Measurements from ENCODE around the gene TRPM1.

The TRPM1 gene

GRCh38 chr15:31049111-31049510 lies 52.4 kb downstream of the TRPM1 start:
- DNase-seq: no peak

- no peak for DNase-seq
These were observed 54.1 kb downstream of the TRPM1 start for GRCh38 chr15:31047437-31047836.

DNA sequence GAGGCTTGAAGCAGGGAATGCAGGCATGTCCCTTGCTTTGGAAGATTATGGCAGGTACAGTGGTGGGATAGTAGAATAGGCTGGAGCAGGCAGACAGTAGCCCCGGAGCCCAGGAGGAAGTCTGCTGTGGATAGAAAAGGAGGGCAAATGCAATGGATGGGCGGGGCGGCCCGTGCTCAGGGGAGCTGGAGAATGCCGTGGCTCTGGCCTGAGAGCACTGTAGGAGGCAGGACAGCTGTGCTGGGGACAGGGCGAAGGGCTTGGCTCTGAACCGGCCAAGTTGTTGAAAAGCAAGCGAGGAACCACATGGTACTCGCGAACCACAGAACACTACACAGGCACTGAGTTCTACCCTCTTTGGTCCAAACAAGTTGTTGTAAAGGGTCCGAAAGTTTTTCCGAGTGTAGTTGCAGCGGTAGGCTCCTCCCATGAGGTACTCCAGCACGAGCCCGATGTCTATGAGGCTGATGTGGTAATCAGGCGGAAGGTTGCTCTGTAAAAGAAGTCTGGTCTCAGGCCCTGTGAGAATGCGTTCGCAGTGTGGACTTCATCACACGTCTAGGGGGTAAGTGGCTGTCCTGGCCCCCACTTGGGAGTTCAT lies 54.7 kb downstream of the TRPM1 start:
- no peak for DNase-seq

- DNase-seq: no peak
These were observed 55.9 kb downstream of the TRPM1 start for GRCh38 chr15:31045606-31046005.

DNA sequence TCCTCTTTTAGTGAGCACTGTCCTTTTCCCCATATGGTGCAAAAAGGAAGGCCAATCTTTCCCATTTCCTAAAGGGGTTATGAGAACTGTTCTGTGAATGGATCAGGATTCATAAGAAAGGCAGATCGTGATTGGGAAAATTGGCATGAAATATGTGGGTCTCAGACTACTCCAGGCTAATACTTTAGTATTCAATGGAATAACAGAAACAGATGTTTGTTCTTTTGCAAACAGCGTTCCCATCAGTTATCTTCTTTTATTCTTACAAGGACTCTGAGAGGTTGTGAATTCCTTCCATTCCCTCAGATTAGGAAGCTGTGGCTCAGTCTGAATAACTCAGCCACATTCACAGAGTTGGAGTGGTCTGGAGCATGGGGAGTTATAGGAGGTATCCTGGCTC lies 58.8 kb downstream of the TRPM1 start:
- no peak for DNase-seq

DNA sequence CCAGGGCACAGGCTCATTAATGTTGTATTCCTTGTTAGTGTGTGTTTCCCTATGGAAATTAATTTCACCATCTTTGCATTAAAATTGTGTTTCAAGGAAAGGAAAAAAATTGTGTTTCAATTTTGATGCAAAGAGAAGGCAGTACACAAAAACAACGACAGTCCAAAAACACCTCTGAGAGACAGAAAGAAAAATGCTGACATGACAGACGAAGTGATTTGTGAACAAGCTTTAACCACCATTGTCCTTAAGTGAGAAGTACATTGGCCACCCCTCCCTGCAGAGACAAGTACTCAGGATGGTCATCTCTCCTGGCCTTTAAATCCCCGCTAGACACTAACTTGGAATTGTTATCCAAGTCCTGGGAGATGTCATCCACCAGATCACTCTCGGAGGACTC lies 59.9 kb downstream of the TRPM1 start:
- no peak for DNase-seq

DNA sequence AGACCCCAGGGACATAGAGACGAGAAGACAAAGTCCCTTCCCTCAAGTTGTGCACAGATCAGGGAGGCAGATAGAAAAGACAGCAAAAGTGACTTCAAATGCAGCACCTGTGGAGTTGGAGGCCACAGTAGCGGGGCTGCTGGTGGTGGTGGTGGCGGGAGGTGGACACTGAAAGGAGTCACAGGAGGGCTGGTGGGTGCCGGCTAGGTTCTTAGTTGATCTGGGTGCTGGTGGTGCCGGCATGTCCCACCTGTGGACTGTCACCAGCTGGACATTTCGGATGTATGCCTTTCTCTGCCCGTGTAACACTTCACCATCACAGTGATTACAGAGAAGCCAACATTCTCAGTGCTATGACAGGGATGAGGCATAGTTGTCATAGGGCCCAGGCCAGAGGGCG lies 60.9 kb downstream of the TRPM1 start:
- no peak for DNase-seq

- DNase-seq: no peak
These were observed 61.6 kb downstream of the TRPM1 start for GRCh38 chr15:31039961-31040360.

- DNase-seq: no peak
These were observed 63.6 kb downstream of the TRPM1 start for GRCh38 chr15:31037731-31038477.

DNA sequence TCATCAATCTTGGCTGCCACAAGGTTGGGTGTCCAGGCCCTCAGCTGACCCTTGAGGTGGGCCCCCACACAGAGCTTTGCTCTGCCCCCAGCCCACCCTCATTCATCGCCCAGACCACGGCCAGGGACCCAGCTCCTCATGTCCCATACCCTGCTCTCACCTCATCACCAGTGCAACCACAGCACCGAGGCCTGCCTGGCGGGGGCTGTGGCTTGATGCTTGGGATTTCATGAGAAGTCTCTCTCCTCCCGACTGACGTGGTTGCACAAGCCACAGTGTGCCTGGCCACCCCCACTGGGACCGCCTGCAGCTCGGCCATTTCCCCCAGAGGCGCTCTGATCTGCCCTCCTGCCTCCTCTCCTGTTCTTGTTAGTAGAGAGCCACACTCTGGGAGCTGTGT lies 64.7 kb downstream of the TRPM1 start:
- no peak for DNase-seq

GRCh38 chr15:31035610-31036009 lies 65.9 kb downstream of the TRPM1 start:
- DNase-seq: no peak

GRCh38 chr15:31034152-31034551 lies 67.4 kb downstream of the TRPM1 start:
- peak in 2 of 3 experiments; percentile 33 to 63 for DNase-seq

DNA sequence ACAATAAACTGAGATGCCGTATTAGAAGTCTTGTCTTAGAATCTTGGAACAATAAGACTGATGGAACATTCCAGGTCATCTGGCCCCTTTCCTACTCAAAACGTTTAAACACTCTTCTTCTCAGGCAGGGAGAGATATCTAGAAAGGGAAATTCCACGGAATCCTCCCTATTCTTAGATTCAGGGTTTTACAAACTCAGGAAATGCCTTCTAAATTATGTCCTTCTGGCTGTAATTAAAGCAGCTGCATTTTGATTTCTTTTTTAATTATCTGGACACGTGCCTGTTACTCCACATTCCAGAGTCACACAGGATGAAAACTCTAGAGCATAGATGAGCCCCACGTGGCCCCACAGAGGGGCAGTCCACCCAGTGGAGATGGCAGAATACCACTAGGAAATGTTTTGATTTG lies 68.6 kb downstream of the TRPM1 start:
- no peak for DNase-seq

DNA sequence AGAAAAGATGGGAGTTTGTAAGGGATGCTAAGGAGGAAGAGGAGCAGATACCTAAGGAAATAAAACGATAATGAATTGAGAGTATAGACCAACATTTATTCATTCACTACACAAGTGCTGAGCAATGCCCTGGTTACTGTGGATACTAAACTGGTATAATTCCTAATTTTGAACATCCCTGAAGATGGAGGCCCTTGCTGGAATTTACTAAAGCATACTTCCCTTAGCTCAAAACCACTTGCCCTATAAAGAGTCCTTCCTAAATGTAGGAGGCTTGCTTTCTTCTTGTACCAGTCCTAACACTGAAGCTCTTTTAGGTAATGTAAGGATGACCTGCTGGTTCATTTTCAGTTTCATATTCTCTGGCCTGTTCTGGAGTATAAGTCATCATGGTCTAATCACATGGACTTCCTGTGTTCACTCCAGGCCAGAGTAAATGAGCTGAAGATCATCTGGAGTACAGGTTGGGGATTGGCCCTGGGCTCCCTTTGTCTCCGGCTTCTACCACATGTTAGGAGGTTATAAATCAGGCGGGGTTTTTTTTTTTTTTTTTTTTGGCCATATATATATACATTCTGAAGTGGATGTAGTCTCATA lies 70.0 kb downstream of the TRPM1 start:
- DNase-seq: peak in 1 of 3 experiments; percentile 27

GRCh38 chr15:31027910-31028578 lies 73.5 kb downstream of the TRPM1 start:
- DNase-seq: peak in 1 of 3 experiments; percentile 14

DNA sequence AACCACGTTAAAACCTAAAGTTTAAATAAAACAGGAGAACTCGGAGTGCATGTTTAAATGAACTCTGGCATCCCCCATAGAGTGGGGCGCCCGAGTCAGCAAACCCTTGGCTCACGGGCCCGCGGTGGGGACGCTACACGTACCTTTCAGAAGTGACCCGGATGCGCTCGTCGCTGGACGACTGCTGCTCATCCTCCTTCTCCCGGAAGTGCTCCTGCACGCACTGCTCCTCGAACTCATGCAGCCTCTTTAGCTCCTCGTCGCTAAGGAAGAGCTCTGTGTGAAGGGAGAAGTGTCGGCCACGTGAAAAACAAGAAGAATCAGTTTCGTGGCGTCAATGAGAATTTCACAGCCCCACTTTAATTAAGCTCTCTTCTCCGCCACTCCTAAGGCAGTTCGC lies 75.5 kb downstream of the TRPM1 start:
- no peak for DNase-seq

GRCh38 chr15:31024979-31025378 lies 76.5 kb downstream of the TRPM1 start:
- DNase-seq: no peak

GRCh38 chr15:31024330-31024729 lies 77.2 kb downstream of the TRPM1 start:
- DNase-seq: no peak

GRCh38 chr15:31023841-31024240 lies 77.7 kb downstream of the TRPM1 start:
- no peak for DNase-seq

- no peak for DNase-seq
These were observed 80.4 kb downstream of the TRPM1 start for GRCh38 chr15:31021067-31021665.

GRCh38 chr15:31020542-31020941 lies 81.0 kb downstream of the TRPM1 start:
- no peak for DNase-seq

DNA sequence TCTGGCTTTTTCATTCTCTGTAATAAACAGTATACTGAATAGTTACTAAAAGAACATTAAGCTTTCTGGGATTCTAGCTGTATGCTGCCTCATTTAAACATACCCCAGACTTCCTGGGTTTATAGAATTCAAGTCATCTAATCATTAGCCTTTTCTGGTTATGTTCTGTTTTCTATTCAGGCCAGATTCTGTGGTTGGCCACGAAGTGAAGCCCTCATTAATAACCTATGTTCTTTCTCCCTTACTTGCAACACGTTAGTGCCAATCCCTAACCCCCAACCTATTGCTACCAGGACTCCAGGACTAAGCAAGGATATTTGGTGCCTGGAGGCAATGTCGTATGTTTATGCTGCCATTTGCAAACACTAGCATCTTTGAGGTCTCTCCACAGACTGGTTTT lies 81.5 kb downstream of the TRPM1 start:
- DNase-seq: no peak

DNA sequence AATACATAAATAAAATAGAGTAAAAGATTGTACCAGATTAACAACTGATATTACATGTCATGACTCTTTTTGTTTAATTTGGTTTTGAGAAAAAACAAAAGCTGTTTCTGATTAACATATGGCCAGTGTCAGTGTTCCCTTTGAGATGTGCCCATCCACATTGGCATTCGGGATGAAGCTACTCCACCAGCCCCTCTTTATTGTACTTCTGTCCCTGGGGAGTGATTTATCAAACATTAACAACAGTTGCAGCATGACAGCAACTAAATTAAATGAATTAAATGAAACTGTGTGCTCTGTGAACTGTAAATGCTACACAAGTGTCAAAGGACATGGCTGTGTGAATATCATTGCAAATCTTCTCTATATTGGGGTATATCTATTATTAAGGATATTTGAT lies 84.2 kb downstream of the TRPM1 start:
- peak in 2 of 3 experiments; percentile 14 to 28 for DNase-seq

All from NCI-H1417 (cell line).